ENCODE measurements around the gene H2AZ1. TPM values are rescaled to one million over a fixed set of nuclear protein-coding genes. Genes with fewer than 3 reads are reported as not detected.

Gene H2AZ1
- total and polyA plus RNA-seq, 2 donors from 2014 or later: 98.5 to 154 TPM

DNA sequence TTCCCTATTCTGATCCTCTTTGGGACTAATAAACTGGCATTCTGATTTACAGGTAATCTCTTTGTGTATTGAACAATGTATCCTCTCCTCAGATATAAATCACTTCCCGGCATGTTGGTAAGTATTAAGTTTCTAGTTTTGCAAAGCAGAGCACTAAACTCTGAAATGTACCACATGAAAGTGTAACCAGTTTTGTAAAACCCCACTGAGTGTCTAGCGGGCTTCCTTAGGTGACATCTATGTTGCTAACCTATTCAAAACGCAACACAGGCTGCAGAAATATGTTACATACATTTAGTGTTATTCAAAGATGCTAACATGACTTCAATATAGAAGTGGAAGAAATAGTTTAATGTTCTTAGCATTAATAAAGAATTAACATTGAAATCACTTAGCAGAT lies 28.9 kb downstream of the H2AZ1 start:
- H3K9ac ChIP-seq (ENCODE audit: low read length in 3 of 3): no peak overlapping the region
- intact Hi-C loops (cut with DNase I): no loop called here
- TF ChIP-seq, protein P1, sequence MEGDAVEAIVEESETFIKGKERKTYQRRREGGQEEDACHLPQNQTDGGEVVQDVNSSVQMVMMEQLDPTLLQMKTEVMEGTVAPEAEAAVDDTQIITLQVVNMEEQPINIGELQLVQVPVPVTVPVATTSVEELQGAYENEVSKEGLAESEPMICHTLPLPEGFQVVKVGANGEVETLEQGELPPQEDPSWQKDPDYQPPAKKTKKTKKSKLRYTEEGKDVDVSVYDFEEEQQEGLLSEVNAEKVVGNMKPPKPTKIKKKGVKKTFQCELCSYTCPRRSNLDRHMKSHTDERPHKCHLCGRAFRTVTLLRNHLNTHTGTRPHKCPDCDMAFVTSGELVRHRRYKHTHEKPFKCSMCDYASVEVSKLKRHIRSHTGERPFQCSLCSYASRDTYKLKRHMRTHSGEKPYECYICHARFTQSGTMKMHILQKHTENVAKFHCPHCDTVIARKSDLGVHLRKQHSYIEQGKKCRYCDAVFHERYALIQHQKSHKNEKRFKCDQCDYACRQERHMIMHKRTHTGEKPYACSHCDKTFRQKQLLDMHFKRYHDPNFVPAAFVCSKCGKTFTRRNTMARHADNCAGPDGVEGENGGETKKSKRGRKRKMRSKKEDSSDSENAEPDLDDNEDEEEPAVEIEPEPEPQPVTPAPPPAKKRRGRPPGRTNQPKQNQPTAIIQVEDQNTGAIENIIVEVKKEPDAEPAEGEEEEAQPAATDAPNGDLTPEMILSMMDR (IDR thresholded peaks at IDR 0.05; ENCODE audit: borderline replicate concordance, extremely low read depth, insufficient read depth): no peak
- H3K27ac ChIP-seq (ENCODE audit: low read depth in 2 of 2, low read length in 2 of 2): no peak overlapping the region
- no peaks in the 10 kb centered on the region for H3K27me3 ChIP-seq (ENCODE audit: control insufficient read depth, insufficient read depth, low read length)
- FAIRE-seq (no peak), DNase-seq (no peak)
- peaks cover 4 to 19% (median 8%) of the 10 kb centered on the region in 3 donors for H3K36me3 ChIP-seq (ENCODE audit: control insufficient read depth in 2 of 3, insufficient read depth in 3 of 3, low read length in 3 of 3)
- no peak overlapping the region for H3K4me3 ChIP-seq (ENCODE audit: low read length in 3 of 3)
- no peaks in the 10 kb centered on the region for H3K4me1 ChIP-seq (ENCODE audit: control insufficient read depth in 2 of 3, insufficient read depth in 2 of 3, low read depth in 1 of 3, low read length in 3 of 3)
- H3K9me3 ChIP-seq (ENCODE audit: control insufficient read depth in 2 of 3, insufficient read depth in 1 of 3, low read length in 3 of 3): peaks cover 2 to 8% (median 7%) of the 10 kb centered on the region in 3 donors

DNA sequence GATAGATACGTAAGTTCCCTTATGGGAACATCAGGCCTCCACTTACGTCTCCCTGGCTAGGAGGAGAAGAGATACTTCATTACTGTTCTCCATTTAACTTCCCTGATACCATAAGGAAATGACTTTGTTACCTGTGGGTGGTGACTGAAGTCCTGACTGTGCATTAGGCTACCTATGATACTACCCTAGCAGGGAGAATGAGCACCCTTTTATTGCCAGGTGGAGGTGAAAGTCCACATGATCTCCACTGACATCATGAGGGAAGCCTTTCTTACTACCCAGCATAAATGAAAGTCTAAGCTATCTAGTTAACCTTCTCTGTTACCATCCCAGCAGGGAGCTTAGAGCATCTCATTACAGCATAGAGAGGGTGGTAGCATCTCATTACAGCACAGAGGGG lies 31.4 kb downstream of the H2AZ1 start:
- no peak for FAIRE-seq
- no peaks in the 10 kb centered on the region for H3K4me1 ChIP-seq (ENCODE audit: control insufficient read depth in 2 of 3, insufficient read depth in 2 of 3, low read depth in 1 of 3, low read length in 3 of 3)
- no peak for DNase-seq
- H3K9me3 ChIP-seq (ENCODE audit: control insufficient read depth in 2 of 3, insufficient read depth in 1 of 3, low read length in 3 of 3): peaks cover 2 to 8% (median 7%) of the 10 kb centered on the region in 3 donors
- H3K36me3 ChIP-seq (ENCODE audit: control insufficient read depth in 2 of 3, insufficient read depth in 3 of 3, low read length in 3 of 3): peaks cover 4 to 19% (median 5%) of the 10 kb centered on the region in 3 donors
- no peak overlapping the region for H3K4me3 ChIP-seq (ENCODE audit: low read length in 3 of 3)
- intact Hi-C loops (cut with DNase I): no loop called here
- TF ChIP-seq, protein P1 (IDR thresholded peaks at IDR 0.05; ENCODE audit: borderline replicate concordance, extremely low read depth, insufficient read depth): no peak
- no peaks in the 10 kb centered on the region for H3K27me3 ChIP-seq (ENCODE audit: control insufficient read depth, insufficient read depth, low read length)
- no peak overlapping the region for H3K27ac ChIP-seq (ENCODE audit: low read depth in 2 of 2, low read length in 2 of 2)
- no peak overlapping the region for H3K9ac ChIP-seq (ENCODE audit: low read length in 3 of 3)

DNA sequence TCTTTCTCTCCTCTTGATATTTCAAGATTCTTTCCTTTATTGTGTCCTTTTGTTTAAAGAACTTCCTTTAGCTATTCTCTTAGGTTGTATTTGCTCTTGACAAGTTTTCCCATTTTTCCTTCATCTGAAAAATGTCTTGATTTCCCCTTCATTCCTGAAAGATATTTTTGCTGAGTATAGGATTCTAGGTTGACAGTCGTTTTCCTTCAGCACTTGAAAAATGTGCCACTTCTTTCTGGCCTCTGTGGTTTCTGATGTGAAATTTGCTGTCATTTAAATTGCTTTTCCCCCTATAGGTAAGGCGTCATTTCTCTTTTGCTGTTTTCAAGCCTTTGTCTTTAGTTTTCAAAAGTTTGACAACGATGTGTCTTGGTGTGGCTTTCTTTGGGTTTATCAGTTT lies 32.5 kb downstream of the H2AZ1 start:
- TF ChIP-seq, protein P1 (IDR thresholded peaks at IDR 0.05; ENCODE audit: borderline replicate concordance, extremely low read depth, insufficient read depth): no peak
- no peak overlapping the region for H3K27ac ChIP-seq (ENCODE audit: low read depth in 2 of 2, low read length in 2 of 2)
- no peak overlapping the region for H3K9ac ChIP-seq (ENCODE audit: low read length in 3 of 3)
- FAIRE-seq (no peak), DNase-seq (no peak)
- no peaks in the 10 kb centered on the region for H3K27me3 ChIP-seq (ENCODE audit: control insufficient read depth, insufficient read depth, low read length)
- H3K4me3 ChIP-seq (ENCODE audit: low read length in 3 of 3): no peak overlapping the region
- no peaks in the 10 kb centered on the region for H3K4me1 ChIP-seq (ENCODE audit: control insufficient read depth in 2 of 3, insufficient read depth in 2 of 3, low read depth in 1 of 3, low read length in 3 of 3)
- H3K36me3 ChIP-seq (ENCODE audit: control insufficient read depth in 2 of 3, insufficient read depth in 3 of 3, low read length in 3 of 3): peaks cover 4 to 19% (median 5%) of the 10 kb centered on the region in 3 donors
- H3K9me3 ChIP-seq (ENCODE audit: control insufficient read depth in 2 of 3, insufficient read depth in 1 of 3, low read length in 3 of 3): peaks cover 2 to 8% (median 7%) of the 10 kb centered on the region in 3 donors
- intact Hi-C loops (cut with DNase I): no loop called here

DNA sequence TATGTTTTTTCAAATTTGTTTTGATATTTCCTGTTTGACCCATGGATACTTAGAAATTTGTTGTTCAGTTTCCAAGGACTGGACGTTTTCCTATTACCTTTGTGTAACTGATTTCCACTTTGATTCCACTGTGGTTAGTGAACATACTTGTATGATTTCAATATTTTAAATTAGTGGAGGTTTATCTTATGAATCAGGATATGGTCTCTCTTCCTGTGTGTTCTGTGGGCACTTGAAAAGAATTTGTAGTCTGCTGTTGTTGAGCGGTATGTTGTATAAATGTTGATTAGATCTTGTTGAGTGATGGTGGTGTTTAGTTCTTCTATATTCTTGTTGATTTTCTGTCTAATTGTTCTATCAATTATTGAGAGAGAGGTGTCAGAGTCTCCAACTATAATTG lies 34.6 kb downstream of the H2AZ1 start:
- Histone ChIP-seq H3K27ac (ENCODE audit: low read depth in 2 of 2, low read length in 2 of 2) (no peak overlapping the region), H3K9me3 (ENCODE audit: control insufficient read depth in 2 of 3, insufficient read depth in 1 of 3, low read length in 3 of 3) (peaks cover 2 to 8% (median 7%) of the 10 kb centered on the region in 3 donors), H3K36me3 (ENCODE audit: control insufficient read depth in 2 of 3, insufficient read depth in 3 of 3, low read length in 3 of 3) (peaks cover 4 to 15% (median 5%) of the 10 kb centered on the region in 3 donors), H3K27me3 (ENCODE audit: control insufficient read depth, insufficient read depth, low read length) (no peaks in the 10 kb centered on the region), H3K4me3 (ENCODE audit: low read length in 3 of 3) (no peak overlapping the region), H3K9ac (ENCODE audit: low read length in 3 of 3) (no peak overlapping the region), H3K4me1 (ENCODE audit: control insufficient read depth in 2 of 3, insufficient read depth in 2 of 3, low read depth in 1 of 3, low read length in 3 of 3) (no peaks in the 10 kb centered on the region)
- TF ChIP-seq, protein P1 (IDR thresholded peaks at IDR 0.05; ENCODE audit: borderline replicate concordance, extremely low read depth, insufficient read depth): no peak
- intact Hi-C loops (cut with DNase I): no loop called here
- DNase-seq: no peak
- no peak for FAIRE-seq
